NCI-H2171 (cell line): Measurements from ENCODE around the gene ELAC1.
"Not testable (repeated sequence)": the region's sequence is repeated elsewhere in the genome, so short reads cannot be mapped to it uniquely, and the experiment has no call there.

Experiments used
- DNase-seq: peaks from one replicate; lab custom pipeline; 2025; lab: John Stamatoyannopoulos, UW

The ELAC1 gene

DNA sequence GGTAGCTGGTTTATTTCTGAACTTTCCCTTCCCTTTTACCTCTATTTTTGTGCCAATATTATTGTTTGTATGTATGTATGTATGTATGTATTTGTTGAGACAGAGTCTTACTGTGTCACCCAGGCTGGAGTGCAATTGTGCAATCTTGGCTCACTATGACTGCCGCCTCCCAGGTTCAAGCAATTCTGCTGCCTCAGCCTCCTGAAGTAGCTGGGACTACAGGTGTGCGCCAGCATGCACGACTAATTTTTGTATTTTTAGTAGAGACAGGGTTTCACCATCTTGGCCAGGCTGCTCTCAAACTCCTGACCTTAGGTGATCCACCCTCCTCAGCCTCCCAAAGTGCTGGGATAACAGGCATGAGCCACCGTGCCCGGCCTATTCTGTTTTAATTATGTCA, 4.6 kb downstream of the ELAC1 start:
- not testable (repeated sequence) for DNase-seq

DNA sequence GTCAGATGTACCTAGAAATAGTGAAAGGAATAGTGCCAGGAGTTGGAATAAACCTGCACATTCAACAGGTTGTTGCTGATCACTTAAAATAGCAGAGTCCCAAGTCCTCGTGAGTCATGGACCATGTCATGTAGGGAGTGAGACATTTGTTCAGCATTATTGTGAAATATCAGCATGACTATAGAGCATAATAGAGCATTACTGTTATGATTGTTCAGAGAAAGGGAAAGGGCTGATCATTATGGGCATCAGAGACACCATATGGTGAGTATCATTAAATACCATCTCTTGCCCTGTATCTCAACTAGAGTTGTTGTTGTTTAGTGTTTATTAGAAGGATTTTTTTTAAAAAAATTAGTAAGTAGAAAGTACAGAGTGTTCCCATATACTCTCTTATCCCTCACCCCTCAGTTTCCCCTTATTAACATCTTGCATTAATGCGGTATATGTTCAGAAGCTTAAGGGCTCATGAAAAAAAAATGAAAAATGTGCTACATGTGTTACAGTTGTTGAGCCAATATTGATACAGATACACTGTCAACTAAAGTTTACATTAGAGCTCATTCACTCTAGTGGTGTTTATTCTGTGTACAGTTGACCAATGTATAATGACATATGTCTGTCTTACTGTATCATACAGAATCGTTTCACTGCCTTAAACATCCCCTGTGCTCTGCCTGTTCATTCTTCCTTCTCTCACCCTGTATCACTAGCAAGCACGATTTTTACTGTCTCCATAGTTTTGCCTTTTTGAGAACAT, 5.7 kb downstream of the ELAC1 start:
- DNase-seq: no peak

DNA sequence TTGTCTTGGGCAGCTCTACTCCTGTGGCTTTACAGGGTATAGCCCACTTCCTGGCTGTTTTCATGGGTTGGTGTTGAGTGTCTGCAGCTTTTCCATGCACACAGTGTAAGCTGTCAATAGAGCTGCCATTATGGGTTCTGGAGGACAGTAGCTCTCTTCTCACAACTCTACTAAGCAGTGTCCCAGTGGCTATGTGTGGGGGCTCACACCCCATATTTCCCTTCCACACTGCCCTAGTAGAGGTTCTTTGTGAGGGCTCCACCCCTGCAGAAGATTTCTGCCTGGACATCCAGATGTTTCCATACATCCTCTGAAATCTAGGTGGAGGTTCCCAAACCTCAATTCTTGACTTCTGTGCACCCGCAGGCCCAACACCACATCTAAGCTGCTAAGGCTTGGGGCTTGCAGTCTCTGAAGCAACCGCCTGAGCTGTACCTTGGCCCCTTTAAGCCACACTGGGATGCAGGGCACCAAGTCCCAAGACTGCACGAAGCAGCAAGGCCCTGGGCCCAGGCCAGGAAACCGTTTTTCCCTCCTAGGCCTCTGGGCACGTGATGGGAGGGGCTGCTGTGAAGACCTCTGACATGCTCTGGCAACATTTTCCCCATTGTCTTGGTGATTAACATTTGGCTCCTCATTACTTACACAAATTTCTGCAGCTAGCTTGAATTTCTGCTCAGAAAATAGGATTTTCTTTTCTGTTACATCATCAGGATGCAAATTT, 9.4 kb downstream of the ELAC1 start:
- DNase-seq: no peak

DNA sequence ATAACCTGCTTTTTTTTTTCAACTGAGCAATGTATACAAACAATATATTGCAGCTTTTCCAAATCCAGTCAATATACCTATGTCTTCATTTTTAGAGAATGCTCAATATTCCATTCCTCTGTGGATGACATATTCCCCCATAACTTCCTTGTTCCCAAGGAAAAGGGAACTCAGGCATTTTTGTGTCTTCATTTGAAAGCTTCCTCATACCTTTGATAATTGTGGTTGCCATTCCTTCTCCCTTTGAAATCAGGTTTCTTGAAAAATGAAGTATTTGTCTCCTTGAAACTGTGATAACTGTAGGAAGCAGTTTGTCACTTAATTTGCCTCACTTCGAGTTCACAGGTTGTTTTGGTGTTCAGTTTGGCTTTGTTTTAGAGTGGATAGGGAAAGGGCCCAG, 13.5 kb downstream of the ELAC1 start:
- no peak for DNase-seq

DNA sequence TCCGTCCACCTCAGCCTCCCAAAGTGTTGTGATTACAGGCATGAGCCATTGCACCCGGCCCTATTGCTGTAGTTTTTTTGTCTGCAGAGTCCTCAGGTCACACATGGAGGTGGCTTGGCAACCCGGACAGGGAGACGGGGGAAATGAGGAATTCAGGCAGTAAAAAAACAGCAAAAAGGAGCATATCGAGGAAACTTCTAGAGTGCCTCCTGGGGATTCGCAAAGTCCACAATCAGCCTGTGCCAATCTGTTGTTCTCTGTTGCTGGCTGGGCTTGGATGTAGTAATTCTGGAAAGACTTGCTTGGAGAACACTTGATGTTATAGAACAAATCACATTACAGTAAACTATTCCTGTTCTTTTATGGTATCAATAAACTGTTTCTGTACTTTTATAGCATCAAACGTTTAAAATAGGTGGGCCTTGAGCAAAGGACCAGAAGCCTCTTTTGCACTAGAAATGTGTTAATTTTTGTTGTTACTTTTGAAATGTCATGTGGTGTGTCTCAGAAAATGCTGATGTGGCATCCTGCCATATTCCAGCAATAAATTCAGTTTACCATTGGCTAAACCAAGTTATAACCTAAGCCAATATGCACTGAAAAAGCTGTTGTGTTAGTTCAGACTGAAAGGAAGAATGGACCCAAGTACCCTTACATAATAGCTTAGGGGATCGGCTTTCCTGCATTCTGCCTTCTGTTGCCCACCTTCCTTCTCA, 14.4 kb downstream of the ELAC1 start:
- DNase-seq: no peak

DNA sequence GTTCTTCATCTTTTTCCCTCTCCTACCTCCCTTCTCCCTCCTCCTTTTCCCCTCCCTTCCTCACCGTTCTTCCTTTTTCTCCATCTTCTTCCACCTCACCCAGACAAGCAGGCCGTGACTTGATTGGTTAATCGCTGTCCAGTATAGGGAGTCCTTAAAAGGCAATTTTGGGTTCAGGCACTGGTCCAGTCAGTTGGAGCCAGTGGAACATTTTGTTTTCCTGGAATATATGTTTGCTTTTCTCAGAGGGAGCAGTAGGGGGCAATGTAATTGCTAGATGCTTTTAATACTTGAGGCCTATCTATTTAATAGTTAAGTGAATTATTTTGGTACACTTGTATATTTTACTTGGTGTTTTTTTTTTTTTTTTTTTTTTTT, 15.0 kb downstream of the ELAC1 start:
- DNase-seq: no peak

DNA sequence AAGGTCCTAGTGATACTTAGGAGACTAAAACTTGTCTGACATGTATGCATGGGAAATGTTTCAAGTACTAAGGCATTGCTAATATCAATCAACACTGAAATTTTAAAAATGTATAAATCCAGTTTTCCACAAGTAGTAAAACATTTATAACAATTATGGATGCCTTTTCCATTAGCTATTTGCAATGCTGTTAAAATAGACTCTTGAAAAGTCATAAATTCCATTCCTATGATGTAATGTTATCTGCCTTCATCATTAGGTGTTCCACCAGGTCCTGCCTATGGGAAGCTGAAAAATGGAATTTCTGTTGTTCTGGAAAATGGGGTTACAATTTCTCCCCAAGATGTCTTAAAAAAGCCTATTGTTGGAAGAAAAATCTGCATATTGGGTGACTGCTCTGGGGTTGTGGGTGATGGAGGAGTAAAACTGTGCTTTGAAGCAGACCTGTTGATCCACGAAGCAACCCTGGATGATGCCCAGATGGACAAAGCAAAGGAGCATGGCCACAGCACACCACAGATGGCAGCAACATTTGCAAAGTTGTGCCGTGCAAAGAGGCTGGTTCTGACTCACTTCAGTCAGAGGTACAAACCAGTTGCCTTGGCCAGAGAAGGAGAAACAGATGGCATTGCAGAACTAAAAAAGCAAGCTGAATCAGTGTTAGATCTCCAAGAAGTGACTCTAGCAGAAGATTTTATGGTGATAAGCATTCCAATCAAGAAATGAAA, 18.7 kb downstream of the ELAC1 start:
- DNase-seq: no peak

DNA sequence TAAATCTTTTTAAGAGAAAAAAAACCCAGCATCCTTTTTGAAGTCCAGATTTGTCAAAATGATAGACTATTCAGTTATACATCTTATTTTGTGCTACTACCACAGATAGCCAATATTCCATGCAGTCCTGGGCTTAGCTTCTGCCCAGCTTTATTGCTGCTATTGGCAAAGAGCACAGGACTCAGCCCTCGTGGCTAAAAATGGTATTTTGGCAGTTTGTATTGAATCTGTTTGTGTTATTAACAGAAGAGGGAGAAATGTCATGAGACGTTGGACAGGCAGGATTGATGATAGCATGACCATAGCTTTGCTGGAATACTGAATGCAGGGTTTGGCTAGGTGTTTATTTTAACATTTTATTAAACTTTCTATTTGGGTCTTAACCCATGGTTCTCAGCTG, 19.4 kb downstream of the ELAC1 start:
- DNase-seq: no peak

DNA sequence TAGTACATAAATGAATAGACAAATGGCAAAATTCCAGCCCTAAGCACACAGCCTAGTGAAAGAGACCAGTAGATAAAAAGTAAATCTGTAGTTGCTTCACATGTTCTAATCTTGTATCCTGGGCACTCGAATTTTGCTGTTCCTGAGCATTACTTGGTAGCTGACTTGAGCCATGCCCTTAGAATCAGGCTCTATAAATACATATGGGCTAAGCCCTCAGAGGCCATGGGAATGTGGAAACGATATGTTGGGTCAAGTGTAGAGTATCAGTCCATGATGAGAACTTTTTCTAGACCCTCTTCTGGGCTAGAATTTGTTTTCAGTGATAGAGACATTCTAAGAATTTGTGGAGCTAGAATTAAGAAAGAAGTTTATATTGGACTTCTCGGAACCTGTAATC, 21.9 kb downstream of the ELAC1 start:
- no peak for DNase-seq

DNA sequence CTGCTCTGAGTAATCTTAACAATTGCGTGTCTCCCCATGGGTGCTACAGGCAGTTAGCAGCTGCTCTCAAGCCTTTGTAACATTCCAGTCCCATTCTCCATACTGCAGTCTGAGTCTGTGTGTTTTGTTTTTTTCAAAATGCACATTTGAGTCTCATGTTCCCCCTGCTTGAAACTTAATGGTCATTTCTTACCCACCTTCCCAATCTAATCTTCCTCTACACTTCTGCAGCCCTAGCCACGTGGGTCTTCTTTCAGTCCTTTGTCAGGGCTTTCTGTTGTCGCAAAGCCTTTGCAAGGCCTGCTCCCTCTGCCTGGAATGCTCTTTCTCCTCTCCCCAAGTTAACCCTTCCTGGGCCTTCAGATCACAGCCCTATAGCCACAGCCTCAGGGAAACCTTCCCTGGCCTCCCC, 24.5 kb downstream of the ELAC1 start:
- no peak for DNase-seq

DNA sequence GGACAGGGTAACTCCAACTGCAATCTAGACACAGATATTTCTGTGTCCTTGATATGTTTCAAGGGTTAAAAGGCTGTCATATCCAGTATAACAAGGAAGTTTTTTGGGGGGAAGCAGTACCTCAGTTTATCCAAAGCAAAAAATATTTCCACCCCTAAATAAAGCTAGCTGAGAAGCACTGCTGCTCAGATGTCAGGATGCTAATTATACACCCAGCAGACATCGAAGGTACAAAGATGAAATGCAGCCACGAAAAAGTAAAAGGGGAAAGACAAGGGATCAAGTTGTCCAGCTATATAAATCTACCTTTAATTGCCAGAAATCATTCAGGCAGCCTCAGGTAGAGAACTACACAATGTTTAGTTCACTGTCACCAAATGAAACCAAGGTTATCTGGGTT, 26.2 kb downstream of the ELAC1 start:
- no peak for DNase-seq

DNA sequence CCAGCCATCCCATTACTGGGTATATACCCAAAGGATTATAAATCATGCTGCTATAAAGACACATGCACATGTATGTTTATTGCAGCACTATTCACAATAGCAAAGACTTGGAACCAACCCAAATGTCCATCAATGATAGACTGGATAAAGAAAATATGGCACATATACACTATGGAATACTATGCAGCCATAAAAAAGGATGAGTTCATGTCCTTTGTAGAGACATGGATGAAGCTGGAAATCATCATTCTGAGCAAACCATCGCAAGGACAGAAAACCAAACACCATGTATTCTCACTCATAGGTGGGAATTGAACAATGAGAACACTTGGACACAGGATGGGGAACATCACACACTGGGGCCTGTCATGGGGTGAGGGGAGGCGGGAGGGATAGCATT, 35.3 kb downstream of the ELAC1 start:
- not testable (repeated sequence) for DNase-seq

DNA sequence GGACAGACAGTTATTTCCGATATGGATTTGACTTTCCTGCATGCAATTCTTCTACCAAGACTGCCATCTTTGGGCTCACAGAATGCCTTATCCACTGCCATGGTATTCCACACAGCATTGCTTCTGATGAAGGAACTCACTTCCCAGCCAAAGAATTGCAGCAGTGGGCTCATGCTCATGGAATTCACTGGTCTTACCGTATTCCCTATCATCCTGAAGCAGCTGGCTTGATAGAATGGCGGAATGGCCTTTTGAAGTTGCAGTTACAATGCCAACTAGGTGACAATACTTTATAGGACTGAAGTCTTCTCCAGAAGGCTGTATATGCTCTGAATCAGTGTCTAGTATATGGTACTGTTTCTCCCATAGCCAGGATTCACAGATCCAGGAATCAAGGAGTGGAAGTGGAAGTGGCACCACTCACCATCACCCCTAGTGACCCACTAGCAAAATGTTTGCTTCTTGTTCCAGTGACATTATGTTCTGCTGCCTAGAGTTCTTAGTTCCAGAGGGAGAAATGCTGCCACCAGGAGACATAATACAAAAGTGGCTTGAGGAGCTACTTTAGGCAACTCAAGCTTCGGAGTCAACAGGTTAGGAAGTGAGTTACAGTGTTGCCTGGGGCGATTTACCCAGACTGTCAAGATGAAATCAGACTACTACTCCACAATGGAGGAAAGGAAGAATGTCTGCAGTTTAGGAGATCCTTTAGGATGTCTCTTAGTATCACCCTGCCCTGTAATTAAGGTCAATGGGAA, 38.4 kb downstream of the ELAC1 start:
- DNase-seq: no peak

DNA sequence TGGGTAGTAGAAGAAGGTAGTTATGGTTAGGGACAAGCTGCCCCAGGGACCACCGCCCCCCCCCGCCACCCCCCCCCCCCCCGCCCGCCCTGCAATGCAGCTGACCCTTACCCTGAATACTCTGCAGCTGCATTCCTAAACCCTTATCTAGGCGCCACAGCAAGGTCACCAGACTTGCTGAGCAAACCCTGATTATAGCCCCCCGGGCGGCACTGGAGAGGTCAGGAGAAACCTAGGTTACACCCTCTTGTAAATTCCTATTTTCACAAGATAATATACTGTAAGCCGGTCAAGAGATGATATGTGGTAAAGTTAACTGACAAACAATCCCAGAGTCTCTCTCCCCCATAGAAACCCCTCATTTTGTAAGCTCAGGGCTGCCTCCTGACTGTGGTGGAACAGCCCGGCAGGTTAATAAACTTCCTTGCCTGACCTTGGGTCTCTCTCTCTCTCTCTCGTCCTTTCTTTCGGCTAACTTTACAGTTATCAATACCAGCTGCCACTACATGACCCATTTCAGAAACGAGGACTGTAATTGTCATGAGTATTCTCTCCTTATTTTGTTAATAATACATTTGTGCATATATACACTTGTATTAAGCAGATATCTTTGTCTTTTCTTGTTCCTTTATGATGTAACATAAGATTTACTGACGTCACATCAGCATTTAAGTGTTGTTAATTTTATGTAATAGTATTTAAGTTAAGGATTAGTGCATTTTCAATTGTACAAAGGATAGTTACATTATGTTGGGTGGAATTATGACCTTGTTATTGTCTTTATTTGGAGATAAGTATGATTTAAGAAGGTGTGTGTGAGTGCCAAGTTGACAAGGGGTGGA, 39.3 kb downstream of the ELAC1 start:
- no peak for DNase-seq

DNA sequence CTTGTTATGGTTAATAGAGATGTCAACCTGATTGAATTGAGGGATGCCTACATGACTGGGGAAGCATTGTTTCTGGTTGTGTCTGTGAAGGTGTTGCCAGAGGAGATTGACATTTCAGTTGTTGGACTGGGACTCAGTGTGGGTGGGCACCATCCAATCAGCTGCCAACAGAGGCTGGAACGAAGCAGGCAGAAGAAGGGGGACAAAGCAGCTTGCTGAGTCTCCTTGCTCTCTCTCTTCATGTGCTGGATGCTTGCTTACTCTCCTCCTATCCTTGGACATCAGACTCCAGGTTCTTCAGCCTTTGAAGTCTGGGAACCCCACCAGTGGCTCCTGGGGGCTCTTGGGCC, 39.9 kb downstream of the ELAC1 start:
- DNase-seq: no peak

DNA sequence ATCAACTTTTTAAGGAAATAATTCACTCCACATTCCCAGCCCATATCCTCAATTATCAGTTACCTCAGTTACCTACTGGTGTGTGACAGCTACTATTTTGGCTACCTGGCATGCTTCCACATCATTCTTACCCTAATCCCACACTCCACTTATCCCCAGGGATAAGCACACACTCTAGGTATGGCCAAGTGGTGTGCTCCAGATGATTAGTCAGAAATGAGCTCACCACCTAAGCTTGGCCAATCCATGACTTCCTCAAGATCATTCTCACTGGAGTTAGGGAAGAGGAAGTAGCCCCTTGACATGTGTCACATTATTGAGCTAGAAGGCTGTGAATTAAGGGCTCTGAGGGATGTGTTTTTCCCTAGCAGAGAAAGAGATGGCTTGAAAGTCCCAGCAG, 41.2 kb downstream of the ELAC1 start:
- DNase-seq: no peak

DNA sequence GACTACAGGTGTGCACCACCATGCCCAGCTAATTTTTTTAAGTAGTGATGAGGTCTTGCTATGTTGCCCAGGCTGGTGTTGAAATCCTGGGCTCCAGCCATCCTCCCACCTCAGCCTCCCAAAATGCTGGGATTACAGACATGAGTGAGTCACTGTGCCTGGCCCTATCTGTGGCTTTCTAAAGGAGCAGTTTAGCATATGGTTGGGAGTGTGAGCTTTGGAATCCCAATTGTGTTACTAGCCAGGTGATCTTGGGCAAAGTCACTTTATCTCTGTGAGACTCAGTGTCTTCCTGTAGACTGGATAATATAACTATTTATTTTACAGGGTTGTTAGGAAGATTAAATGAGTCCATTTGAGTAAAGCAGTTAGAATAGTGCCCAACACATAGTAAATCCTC, 42.4 kb downstream of the ELAC1 start:
- no peak for DNase-seq

DNA sequence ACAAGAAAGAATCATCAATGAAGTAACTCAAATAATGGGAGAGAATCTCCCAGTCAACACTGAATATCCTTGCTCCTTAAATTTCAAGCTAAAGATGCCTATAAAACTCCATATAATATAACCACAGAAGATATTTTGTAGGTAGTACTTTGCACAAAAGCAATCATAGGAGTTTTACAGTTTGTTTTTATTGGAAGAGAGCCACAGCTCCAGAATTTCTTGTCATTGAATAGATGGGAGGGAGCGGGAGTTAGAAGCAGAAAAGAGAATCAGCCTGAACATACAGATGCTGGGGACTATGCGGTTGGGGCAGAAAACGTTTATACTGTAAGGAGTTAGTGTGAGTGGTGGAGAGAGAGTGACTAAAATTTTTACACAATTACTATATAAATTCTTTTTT, 43.9 kb downstream of the ELAC1 start:
- DNase-seq: no peak

DNA sequence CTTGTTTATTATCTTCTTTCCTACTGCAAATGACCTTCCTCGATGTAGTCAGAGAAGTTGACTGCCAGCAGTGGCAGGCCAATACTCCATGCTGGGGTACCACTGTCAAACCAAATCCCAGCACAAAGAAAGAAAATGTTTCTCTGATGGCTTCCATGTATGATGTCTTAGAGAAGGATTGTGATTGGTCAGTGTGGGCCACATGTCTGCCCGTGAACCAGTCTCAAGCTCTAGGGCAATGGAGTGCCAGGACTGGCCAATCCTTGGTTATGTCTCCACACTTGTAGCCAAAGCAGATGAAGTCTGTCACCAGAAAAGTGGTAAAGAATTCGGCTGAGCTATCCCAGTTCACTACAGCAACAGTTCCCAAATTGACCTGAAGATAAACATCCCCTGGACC, 44.6 kb downstream of the ELAC1 start:
- DNase-seq: no peak

DNA sequence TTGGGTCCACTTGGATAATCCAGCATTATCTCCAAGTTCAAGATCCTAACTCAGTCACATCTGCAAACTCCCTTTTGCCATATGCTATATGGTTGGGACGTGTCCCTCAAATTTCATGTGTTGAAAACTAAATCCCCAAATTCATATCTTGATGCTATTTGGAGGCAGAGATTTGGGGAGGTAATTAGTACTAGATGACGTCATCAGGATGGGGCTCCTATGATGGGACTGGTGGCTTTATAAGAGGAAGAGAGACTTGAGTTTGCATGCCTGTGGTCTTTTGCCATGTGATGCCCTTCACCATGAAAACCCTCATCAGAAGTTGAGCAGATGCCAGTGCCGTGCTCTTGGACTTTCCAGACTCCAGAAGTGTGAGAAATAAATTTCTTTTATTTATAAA, 45.4 kb downstream of the ELAC1 start:
- DNase-seq: no peak
